ENCODE results near the gene NDOR1.
A peak's percentile ranks its signal among the peaks of the same experiment; 100 is the strongest.
"Not testable (repeated sequence)": the region's sequence is repeated elsewhere in the genome, so short reads cannot be mapped to it uniquely, and the experiment has no call there.

Gene NDOR1

GRCh38 chr9:137236936-137237421 lies 31.5 kb downstream of the NDOR1 start:
- Histone ChIP-seq H3K27me3 (ENCODE audit: insufficient read depth, poor library complexity, severe bottlenecking) (peaks cover 14% of the 10 kb centered on the region), H3K27ac (replicated peaks) (peak overlapping the region; percentile 71), H3K4me3 (replicated peaks; ENCODE audit: insufficient read depth, low read length) (peak overlapping the region; percentile 12)
- no peak for TF ChIP-seq GABPA (IDR thresholded peaks at IDR 0.05; ENCODE audit: low read depth)
- no peak for TF ChIP-seq REST (IDR thresholded peaks at IDR 0.05; ENCODE audit: insufficient replicate concordance, low read depth)
- no peak for TF ChIP-seq POLR2AphosphoS5 (IDR thresholded peaks at IDR 0.05; ENCODE audit: low read depth)
- no peak for TF ChIP-seq CTCF (IDR thresholded peaks at IDR 0.05; ENCODE audit: insufficient read depth, low read length)
- no peak for TF ChIP-seq SPI1 (IDR thresholded peaks at IDR 0.05; ENCODE audit: borderline replicate concordance, low read depth)
- peak in 1 of 2 experiments; percentile 73 for DNase-seq (ENCODE audit: low read depth in 1 of 2, low spot score in 1 of 2)

GRCh38 chr9:137237759-137238726 lies 32.5 kb downstream of the NDOR1 start:
- TF ChIP-seq REST (IDR thresholded peaks at IDR 0.05; ENCODE audit: insufficient replicate concordance, low read depth) (no peak), GABPA (IDR thresholded peaks at IDR 0.05; ENCODE audit: low read depth) (no peak), CTCF (IDR thresholded peaks at IDR 0.05; ENCODE audit: insufficient read depth, low read length) (no peak), POLR2AphosphoS5 (IDR thresholded peaks at IDR 0.05; ENCODE audit: low read depth) (no peak), SPI1 (IDR thresholded peaks at IDR 0.05; ENCODE audit: borderline replicate concordance, low read depth) (no peak)
- H3K4me3 ChIP-seq (replicated peaks; ENCODE audit: insufficient read depth, low read length), result no peak overlapping the region
- H3K27me3 ChIP-seq (ENCODE audit: insufficient read depth, poor library complexity, severe bottlenecking), result peaks cover 12% of the 10 kb centered on the region
- peak overlapping the region; percentile 71 for H3K27ac ChIP-seq (replicated peaks)
- no peak for DNase-seq (ENCODE audit: low read depth in 1 of 2, low spot score in 1 of 2)

GRCh38 chr9:137239541-137240200 lies 34.2 kb downstream of the NDOR1 start:
- H3K4me3 ChIP-seq (replicated peaks; ENCODE audit: insufficient read depth, low read length), result peak overlapping the region; percentile 65
- DNase-seq (ENCODE audit: low read depth in 1 of 2, low spot score in 1 of 2); H3K27me3 ChIP-seq (ENCODE audit: insufficient read depth, poor library complexity, severe bottlenecking): not testable (repeated sequence)
- peak overlapping the region; percentile 98 for H3K27ac ChIP-seq (replicated peaks)

GRCh38 chr9:137240318-137240840 lies 34.9 kb downstream of the NDOR1 start:
- peaks cover 2% of the 10 kb centered on the region for H3K27me3 ChIP-seq (ENCODE audit: insufficient read depth, poor library complexity, severe bottlenecking)
- no peak for TF ChIP-seq GABPA (IDR thresholded peaks at IDR 0.05; ENCODE audit: low read depth)
- TF ChIP-seq POLR2AphosphoS5 (IDR thresholded peaks at IDR 0.05; ENCODE audit: low read depth), result peak; percentile 67
- peak; percentile 45 for TF ChIP-seq REST (IDR thresholded peaks at IDR 0.05; ENCODE audit: insufficient replicate concordance, low read depth)
- H3K27ac ChIP-seq (replicated peaks), result peak overlapping the region; percentile 98
- H3K4me3 ChIP-seq (replicated peaks; ENCODE audit: insufficient read depth, low read length), result peak overlapping the region; percentile 65
- DNase-seq (ENCODE audit: low read depth in 1 of 2, low spot score in 1 of 2), result peak in 1 of 2 experiments; percentile 67

Data from HL-60 (cell line).